B cell (primary cell): ENCODE measurements around the gene SRSF10. TPM values are rescaled to one million over a fixed set of nuclear protein-coding genes. Genes with fewer than 3 reads are reported as not detected.

Source experiments
- ATAC-seq: fragments of 200-7000 bp; cut with Tn5 transposase; one replicate; pipeline ENCODE4 v1.10.0; 2021; ENCODE audit warnings: low read depth, mild to moderate bottlenecking, moderate number of reproducible peaks, moderate library complexity
- CTCF ChIA-PET: fragments of 350-600 bp; sonication (Branson Sonifier 250); formaldehyde crosslinking; loops from one replicate; lab custom pipeline; 2021; ENCODE audit warnings: antibody characterized with exemption, inconsistent platforms; lab: Charles Lee
- POLR2A ChIA-PET: fragments of 350-600 bp; sonication (Branson Sonifier 250); formaldehyde crosslinking; loops from one replicate; lab custom pipeline; 2021; ENCODE audit warnings: antibody characterized with exemption; lab: Charles Lee
- DNase-seq: peaks from one replicate; pipeline ENCODE4 v3.0.0; 2013
- H2AFZ ChIP-seq: 2 replicates; pipeline ENCODE4 v1.6.1; 2012; ENCODE audit warnings: mild to moderate bottlenecking, low read depth, low read length; ENCODE audit not compliant: insufficient read depth, poor library complexity, severe bottlenecking
- H3K27ac ChIP-seq, 2 donors: 1 replicate in 1 of 2; 2 replicates in 1 of 2; pipeline ENCODE4 v1.5.1; 2012 to 2013; ENCODE audit warnings: low read length in 2 of 2, mild to moderate bottlenecking in 2 of 2, moderate library complexity in 1 of 2
- H3K27me3 ChIP-seq, 4 experiments: fragments of 200-600 bp in 1 of 4; sonication (generic) in 1 of 4; replicated peaks in 1 of 4; 1 replicate in 2 of 4; 2 replicates in 2 of 4; pipeline versions ENCODE4 v1.6.1 to v1.7.0; 2013 to 2016; ENCODE audit warnings: low read length in 3 of 4, mild to moderate bottlenecking in 2 of 4, mixed read lengths in 1 of 4, moderate library complexity in 1 of 4; ENCODE audit not compliant: insufficient read depth in 4 of 4, control insufficient read depth in 3 of 4; ENCODE audit errors: control extremely low read depth in 1 of 4
- H3K36me3 ChIP-seq, 2 experiments: replicated peaks in 1 of 2; 1 replicate in 1 of 2; 2 replicates in 1 of 2; pipeline versions ENCODE4 v1.6.1 to v1.7.1; 2013; ENCODE audit warnings: low read length in 1 of 2; ENCODE audit not compliant: insufficient read depth in 2 of 2, control insufficient read depth in 1 of 2; ENCODE audit errors: control extremely low read depth in 1 of 2, extremely low read depth in 1 of 2
- H3K4me1 ChIP-seq, 2 donors: fragments of 200-600 bp in 1 of 2; sonication (generic) in 1 of 2; 1 replicate in 1 of 2; 2 replicates in 1 of 2; pipeline versions ENCODE4 v1.5.1 to v1.6.1; 2013 to 2017; ENCODE audit warnings: low read length in 2 of 2; ENCODE audit not compliant: control insufficient read depth in 2 of 2, insufficient read depth in 2 of 2
- H3K4me2 ChIP-seq: replicated peaks from 2 replicates; pipeline ENCODE3; 2012; ENCODE audit warnings: mild to moderate bottlenecking, low read depth, low read length; ENCODE audit not compliant: poor library complexity, severe bottlenecking
- H3K4me3 ChIP-seq, 5 experiments: fragments of 200-600 bp in 1 of 5; sonication (generic) in 1 of 5; 1 replicate in 3 of 5; 2 replicates in 2 of 5; pipeline versions ENCODE4 v1.5.1 to v1.7.0; 2011 to 2016; ENCODE audit warnings: low read length in 4 of 5, mild to moderate bottlenecking in 4 of 5, low read depth in 2 of 5, control low read depth in 1 of 5, moderate library complexity in 1 of 5; ENCODE audit not compliant: insufficient read depth in 1 of 5; ENCODE audit errors: control extremely low read depth in 1 of 5, extremely low read depth in 1 of 5
- H3K79me2 ChIP-seq: fragments of 200-600 bp; sonication (generic); one replicate; pipeline ENCODE4 v1.6.0; 2016; ENCODE audit warnings: low read length; ENCODE audit not compliant: control insufficient read depth, insufficient read depth
- H3K9ac ChIP-seq: fragments of 200-600 bp; sonication (generic); 2 replicates; pipeline ENCODE4 v1.6.1; 2017; ENCODE audit warnings: mild to moderate bottlenecking, low read length, moderate library complexity
- H3K9me3 ChIP-seq, 3 donors: one replicate each; pipeline versions ENCODE4 v1.6.1 to v1.7.1; 2013; ENCODE audit warnings: low read length in 2 of 3; ENCODE audit not compliant: control insufficient read depth in 2 of 3, insufficient read depth in 1 of 3; ENCODE audit errors: control extremely low read depth in 1 of 3
- H4K20me1 ChIP-seq: 2 replicates; pipeline ENCODE4 v1.6.0; 2012; ENCODE audit warnings: mild to moderate bottlenecking, low read length; ENCODE audit not compliant: insufficient read depth, control insufficient read depth, poor library complexity, severe bottlenecking
- H3K27ac Mint-ChIP-seq: one replicate; pipeline ENCODE4 v1.8.0; 2021; ENCODE audit warnings: mixed read lengths
- H3K27me3 Mint-ChIP-seq: one replicate; pipeline ENCODE4 v1.8.0; 2021; ENCODE audit warnings: mixed read lengths
- H3K4me1 Mint-ChIP-seq: one replicate; pipeline ENCODE4 v1.8.0; 2021; ENCODE audit warnings: mixed read lengths
- H3K4me3 Mint-ChIP-seq: one replicate; pipeline ENCODE4 v1.8.0; 2021; ENCODE audit warnings: mixed read lengths
- H3K9me3 Mint-ChIP-seq: one replicate; pipeline ENCODE4 v1.8.0; 2022; ENCODE audit warnings: mixed read lengths; ENCODE audit not compliant: insufficient read depth
- CTCF ChIP-seq: fragments of 200-600 bp; IDR thresholded peaks from one replicate; pipeline ENCODE4 v1.8.0; 2022; ENCODE audit warnings: antibody characterized with exemption, mild to moderate bottlenecking
- EZH2 ChIP-seq: IDR thresholded peaks from 2 replicates; pipeline ENCODE4 v1.6.1; 2012; ENCODE audit warnings: borderline replicate concordance, low read depth, mild to moderate bottlenecking, moderate library complexity, low read length; ENCODE audit not compliant: insufficient read depth, poor library complexity, severe bottlenecking
- WGBS: methylation state at CpG from one replicate; pipeline ENCODE4 v1.1.5; 2013; ENCODE audit warnings: missing lambda C conversion rate; ENCODE audit not compliant: insufficient coverage; 5-methylcytosine and 5-hydroxymethylcytosine counted together
- intact Hi-C: fragments of 100-400 bp; cut with micrococcal nuclease; formaldehyde crosslinking; loops from one replicate; pipeline ENCODE4 v1.10.0; 2022
- polyA plus RNA-seq: library from polyadenylated mRNA; depleted of rRNA; stranded (reverse); fragments of >200 nt; gene quantifications from 2 replicates; pipeline ENCODE4 v1.2.3, GENCODE V29; 2012
- total RNA-seq, 2 donors: library from RNA; stranded (reverse); fragments of 120-200 nt in 1 of 2; gene quantifications; 1 replicate in 1 of 2; 2 replicates in 1 of 2; pipeline versions ENCODE4 v1.2.3 to v1.2.4, GENCODE V29; 2013 to 2022

Gene SRSF10
- total and polyA plus RNA-seq, 2 donors (not counting 1 experiment from before 2014, with no cell fraction given) = 98.6 to 213 TPM

- no peak overlapping the region for H3K27ac ChIP-seq
- H3K4me1 ChIP-seq = no peaks in the 10 kb centered on the region
- POLR2A ChIA-PET = no interaction called here
- H3K9me3 ChIP-seq = no peaks in the 10 kb centered on the region
- H3K79me2 ChIP-seq = no peaks in the 10 kb centered on the region
- H3K27me3 ChIP-seq = no peaks in the 10 kb centered on the region
- H3K4me2 ChIP-seq = no peak overlapping the region
- intact Hi-C loops = no loop called here
- no peak overlapping the region for H3K4me3 ChIP-seq
- CTCF ChIA-PET = no interaction called here
- DNase-seq = no peak
- Mint-ChIP-seq H3K27me3 (no peaks in the 10 kb centered on the region), H3K4me3 (no peak overlapping the region), H3K4me1 (peaks cover under 1% of the 10 kb centered on the region), H3K27ac (no peak overlapping the region), H3K9me3 (no peaks in the 10 kb centered on the region)
- no peak overlapping the region for H3K9ac ChIP-seq
- no peak overlapping the region for H2AFZ ChIP-seq
- no peaks in the 10 kb centered on the region for H4K20me1 ChIP-seq
- no peaks in the 10 kb centered on the region for H3K36me3 ChIP-seq
- no CpG with 5 or more reads among the region's 1 CpG for WGBS
- ATAC-seq = no peak
- TF ChIP-seq CTCF (no peak), EZH2 (no peak)
Observed at GRCh38 chr1:23997812-23998211, 17.7 kb upstream of the SRSF10 start.

- Histone ChIP-seq H4K20me1 (no peaks in the 10 kb centered on the region), H3K79me2 (no peaks in the 10 kb centered on the region), H3K27ac (no peak overlapping the region), H3K36me3 (no peaks in the 10 kb centered on the region), H2AFZ (no peak overlapping the region), H3K9ac (no peak overlapping the region), H3K9me3 (no peaks in the 10 kb centered on the region), H3K4me1 (no peaks in the 10 kb centered on the region), H3K4me3 (no peak overlapping the region), H3K4me2 (no peak overlapping the region), H3K27me3 (no peaks in the 10 kb centered on the region)
- peaks cover 1% of the 10 kb centered on the region for H3K4me1 Mint-ChIP-seq
- intact Hi-C loops = no loop called here
- TF ChIP-seq EZH2 (no peak), CTCF (no peak)
- DNase-seq (no peak), ATAC-seq (no peak)
- 92% methylated on average over 8 of the region's 10 CpGs for WGBS
- no peaks in the 10 kb centered on the region for H3K27me3 Mint-ChIP-seq
- no peak overlapping the region for H3K27ac Mint-ChIP-seq
- no peak overlapping the region for H3K4me3 Mint-ChIP-seq
- CTCF ChIA-PET = no interaction called here
- POLR2A ChIA-PET = no interaction called here
- no peaks in the 10 kb centered on the region for H3K9me3 Mint-ChIP-seq
Observed at GRCh38 chr1:23996700-23997229, 16.6 kb upstream of the SRSF10 start.
